ENCODE results near the gene PCIF1. TPM values are rescaled to one million over a fixed set of nuclear protein-coding genes. Genes with fewer than 3 reads are reported as not detected.

The PCIF1 gene
- total RNA-seq, 1 experiment from 2014 or later = 26.8 TPM

DNA sequence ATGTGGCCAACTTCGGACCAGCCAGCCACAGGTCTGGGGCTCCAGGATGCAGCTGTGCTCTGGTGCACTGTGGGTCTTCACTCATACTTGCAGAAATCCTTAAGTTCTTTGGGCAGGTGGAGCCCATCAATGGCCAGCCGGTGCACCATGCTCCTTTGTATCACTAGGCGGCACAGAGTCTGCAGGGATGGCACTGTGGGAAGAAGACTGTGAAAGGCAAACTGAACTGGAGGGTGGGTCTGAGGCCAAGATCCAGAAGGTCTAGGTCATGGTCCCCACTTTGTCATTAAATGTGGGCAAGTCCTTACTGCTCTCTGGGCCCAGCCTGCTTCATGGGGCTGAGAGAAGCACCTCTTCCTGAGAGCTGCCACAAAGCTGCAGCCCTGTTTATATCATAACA, 45.8 kb upstream of the PCIF1 start:
- no peak for DNase-seq
- Histone ChIP-seq H2AK5ac (ENCODE audit: insufficient read length, low read length) (no peak overlapping the region), H2AFZ (ENCODE audit: low read length) (no peak overlapping the region), H3K27me3 (ENCODE audit: insufficient read depth, low read length) (no peaks in the 10 kb centered on the region), H4K20me1 (ENCODE audit: control insufficient read depth, insufficient read depth, insufficient read length) (no peaks in the 10 kb centered on the region), H3K56ac (ENCODE audit: insufficient read length, low read depth, low read length) (no peak overlapping the region), H2BK120ac (ENCODE audit: low read depth, low read length, poor library complexity, severe bottlenecking) (no peak overlapping the region), H3K4ac (ENCODE audit: low read depth, low read length) (no peak overlapping the region), H3K18ac (ENCODE audit: insufficient read length, low read depth, low read length) (no peak overlapping the region), H3K4me1 (ENCODE audit: insufficient read depth, low read length) (no peaks in the 10 kb centered on the region), H2BK5ac (ENCODE audit: insufficient read length, low read length) (no peak overlapping the region), H3K14ac (ENCODE audit: insufficient read depth, low read length) (no peak overlapping the region), H3K79me1 (ENCODE audit: insufficient read depth, low read depth, low read length, poor library complexity, severe bottlenecking) (no peaks in the 10 kb centered on the region), H4K91ac (ENCODE audit: insufficient read length, low read depth, low read length) (no peak overlapping the region), H3K9ac (ENCODE audit: extremely low read depth, insufficient read length, low read length) (no peak overlapping the region), H3K79me2 (ENCODE audit: insufficient read depth, low read length) (no peaks in the 10 kb centered on the region), H3K23ac (ENCODE audit: insufficient read length, low read depth, low read length) (no peak overlapping the region), H2BK15ac (ENCODE audit: low read depth, low read length) (no peak overlapping the region), H2BK12ac (ENCODE audit: insufficient read length, low read depth, low read length) (no peak overlapping the region), H3K9me3 (ENCODE audit: control insufficient read depth, low read depth, low read length) (no peaks in the 10 kb centered on the region), H3K27ac (ENCODE audit: insufficient read length, low read depth, low read length) (no peak overlapping the region), H2BK20ac (ENCODE audit: low read depth, low read length, poor library complexity, severe bottlenecking) (no peak overlapping the region), H3K4me2 (ENCODE audit: insufficient read depth, insufficient read length, low read length) (no peak overlapping the region), H4K8ac (replicated peaks; ENCODE audit: insufficient read length, low read depth, low read length) (no peak overlapping the region), H3T11ph (ENCODE audit: low read length) (no peak overlapping the region), H3K23me2 (ENCODE audit: insufficient read length, low read depth, low read length, poor library complexity, severe bottlenecking) (peaks cover 13% of the 10 kb centered on the region), H4K5ac (ENCODE audit: insufficient read length, low read depth, low read length) (no peak overlapping the region)
- Mint-ChIP-seq H3K27me3 (ENCODE audit: low read depth) (no peaks in the 10 kb centered on the region), H3K27ac (no peak overlapping the region), H3K9me3 (no peaks in the 10 kb centered on the region; a peak in 1 of 5 replicates), H3K4me1 (peaks cover 5 to 14% of the 10 kb centered on the region in 2 experiments; a peak in 3 of 4 replicates), H3K36me3 (ENCODE audit: insufficient read depth in 1 of 3, low read depth in 3 of 3) (peaks cover 8 to 25% (median 16%) of the 10 kb centered on the region in 3 experiments), H3K4me3 (no peak overlapping the region; a peak in 1 of 5 replicates)
- TF ChIP-seq, protein P1, sequence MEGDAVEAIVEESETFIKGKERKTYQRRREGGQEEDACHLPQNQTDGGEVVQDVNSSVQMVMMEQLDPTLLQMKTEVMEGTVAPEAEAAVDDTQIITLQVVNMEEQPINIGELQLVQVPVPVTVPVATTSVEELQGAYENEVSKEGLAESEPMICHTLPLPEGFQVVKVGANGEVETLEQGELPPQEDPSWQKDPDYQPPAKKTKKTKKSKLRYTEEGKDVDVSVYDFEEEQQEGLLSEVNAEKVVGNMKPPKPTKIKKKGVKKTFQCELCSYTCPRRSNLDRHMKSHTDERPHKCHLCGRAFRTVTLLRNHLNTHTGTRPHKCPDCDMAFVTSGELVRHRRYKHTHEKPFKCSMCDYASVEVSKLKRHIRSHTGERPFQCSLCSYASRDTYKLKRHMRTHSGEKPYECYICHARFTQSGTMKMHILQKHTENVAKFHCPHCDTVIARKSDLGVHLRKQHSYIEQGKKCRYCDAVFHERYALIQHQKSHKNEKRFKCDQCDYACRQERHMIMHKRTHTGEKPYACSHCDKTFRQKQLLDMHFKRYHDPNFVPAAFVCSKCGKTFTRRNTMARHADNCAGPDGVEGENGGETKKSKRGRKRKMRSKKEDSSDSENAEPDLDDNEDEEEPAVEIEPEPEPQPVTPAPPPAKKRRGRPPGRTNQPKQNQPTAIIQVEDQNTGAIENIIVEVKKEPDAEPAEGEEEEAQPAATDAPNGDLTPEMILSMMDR (conservative IDR thresholded peaks at IDR 0.05) = no peak
- no CpG with 5 or more reads among the region's 3 CpGs for WGBS (ENCODE audit: extremely low coverage, insufficient read length, low lambda C conversion rate)
